Measurements from ENCODE around the gene OLFML1. TPM values are rescaled to one million over a fixed set of nuclear protein-coding genes. Genes with fewer than 3 reads are reported as not detected.

OLFML1 gene
- total RNA-seq, 3 donors from 2014 or later (not counting 1 experiment from before 2014, with no cell fraction given) = not detected

DNA sequence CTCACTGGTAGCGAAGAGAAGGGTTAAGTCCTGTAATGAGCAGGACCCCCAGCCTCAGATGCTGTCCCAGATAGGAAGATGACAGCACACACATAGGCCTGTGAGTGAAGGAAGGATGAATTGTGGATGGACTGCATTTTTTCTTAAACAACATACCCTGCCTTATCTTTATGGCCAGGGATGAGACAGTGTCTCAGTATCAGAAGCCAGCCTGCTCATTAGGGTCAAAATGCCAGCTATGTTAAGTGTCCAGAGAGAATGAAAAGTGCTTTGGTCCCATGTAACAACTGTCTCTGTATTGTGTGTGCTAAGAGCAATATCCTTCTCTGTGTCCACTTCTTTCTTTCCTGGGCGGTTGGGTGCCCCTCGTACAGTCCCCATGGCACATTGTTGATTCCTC, 58.7 kb downstream of the OLFML1 start:
- Mint-ChIP-seq H3K4me1 (peaks cover 6 to 25% of the 10 kb centered on the region in 2 donors), H3K27ac (no peak overlapping the region), H3K9me3 (no peaks in the 10 kb centered on the region), H3K4me3 (no peak overlapping the region), H3K27me3 (ENCODE audit: low read depth in 2 of 2) (peaks cover 0 to 6% of the 10 kb centered on the region in 2 donors), H3K36me3 (no peaks in the 10 kb centered on the region)
- H3K27ac ChIP-seq (ENCODE audit: low read length) = no peak overlapping the region
- TF ChIP-seq, protein P1, sequence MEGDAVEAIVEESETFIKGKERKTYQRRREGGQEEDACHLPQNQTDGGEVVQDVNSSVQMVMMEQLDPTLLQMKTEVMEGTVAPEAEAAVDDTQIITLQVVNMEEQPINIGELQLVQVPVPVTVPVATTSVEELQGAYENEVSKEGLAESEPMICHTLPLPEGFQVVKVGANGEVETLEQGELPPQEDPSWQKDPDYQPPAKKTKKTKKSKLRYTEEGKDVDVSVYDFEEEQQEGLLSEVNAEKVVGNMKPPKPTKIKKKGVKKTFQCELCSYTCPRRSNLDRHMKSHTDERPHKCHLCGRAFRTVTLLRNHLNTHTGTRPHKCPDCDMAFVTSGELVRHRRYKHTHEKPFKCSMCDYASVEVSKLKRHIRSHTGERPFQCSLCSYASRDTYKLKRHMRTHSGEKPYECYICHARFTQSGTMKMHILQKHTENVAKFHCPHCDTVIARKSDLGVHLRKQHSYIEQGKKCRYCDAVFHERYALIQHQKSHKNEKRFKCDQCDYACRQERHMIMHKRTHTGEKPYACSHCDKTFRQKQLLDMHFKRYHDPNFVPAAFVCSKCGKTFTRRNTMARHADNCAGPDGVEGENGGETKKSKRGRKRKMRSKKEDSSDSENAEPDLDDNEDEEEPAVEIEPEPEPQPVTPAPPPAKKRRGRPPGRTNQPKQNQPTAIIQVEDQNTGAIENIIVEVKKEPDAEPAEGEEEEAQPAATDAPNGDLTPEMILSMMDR (IDR thresholded peaks at IDR 0.05) = no peak
- H3K4me3 ChIP-seq (ENCODE audit: low read length) = no peak overlapping the region
- no peak for ATAC-seq
- H3K4me1 ChIP-seq (ENCODE audit: control insufficient read depth, insufficient read depth, low read length) = peaks cover 7% of the 10 kb centered on the region
- H3K27me3 ChIP-seq (ENCODE audit: control insufficient read depth, insufficient read depth, low read length) = no peaks in the 10 kb centered on the region
- no peaks in the 10 kb centered on the region for H3K9me3 ChIP-seq (ENCODE audit: control insufficient read depth, insufficient read depth, low read length)
- WGBS (ENCODE audit: insufficient coverage) = 94% methylated on average over 3 of the region's 3 CpGs
- intact Hi-C loops (cut with micrococcal nuclease) = no loop called here
- DNase-seq = no peak
- H3K36me3 ChIP-seq (ENCODE audit: control insufficient read depth, insufficient read depth, low read length) = no peaks in the 10 kb centered on the region

DNA sequence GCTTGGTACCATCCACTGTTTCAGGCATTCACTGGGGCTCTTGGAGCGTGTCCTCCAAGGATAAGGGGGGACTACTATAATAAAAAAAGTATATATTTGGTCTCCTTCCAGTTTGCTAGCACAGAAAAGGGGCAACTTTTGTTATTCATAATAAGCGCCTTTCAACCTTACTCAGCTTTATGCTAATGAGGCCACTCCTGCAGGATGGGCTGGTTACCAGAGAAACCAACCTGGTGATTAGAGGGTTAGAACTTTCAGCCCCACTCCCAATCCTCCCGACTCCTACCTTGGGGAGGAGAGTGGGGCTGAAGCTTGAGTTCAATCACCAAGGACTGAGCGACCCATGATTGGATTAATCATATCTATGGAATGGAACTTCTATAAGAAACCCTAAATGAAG, 60.3 kb downstream of the OLFML1 start:
- H3K4me1 ChIP-seq (ENCODE audit: control insufficient read depth, insufficient read depth, low read length) = no peaks in the 10 kb centered on the region
- no peak for DNase-seq
- H3K36me3 ChIP-seq (ENCODE audit: control insufficient read depth, insufficient read depth, low read length) = no peaks in the 10 kb centered on the region
- TF ChIP-seq, protein P1 (IDR thresholded peaks at IDR 0.05) = no peak
- Mint-ChIP-seq H3K4me1 (peaks cover 0 to 9% of the 10 kb centered on the region in 2 donors), H3K27ac (no peak overlapping the region), H3K9me3 (no peaks in the 10 kb centered on the region), H3K4me3 (no peak overlapping the region), H3K36me3 (no peaks in the 10 kb centered on the region), H3K27me3 (ENCODE audit: low read depth in 2 of 2) (no peaks in the 10 kb centered on the region)
- no peaks in the 10 kb centered on the region for H3K9me3 ChIP-seq (ENCODE audit: control insufficient read depth, insufficient read depth, low read length)
- H3K4me3 ChIP-seq (ENCODE audit: low read length) = no peak overlapping the region
- WGBS (ENCODE audit: insufficient coverage) = 100% methylated on average over 2 of the region's 4 CpGs
- no peak for ATAC-seq
- intact Hi-C loops (cut with micrococcal nuclease) = no loop called here
- no peak overlapping the region for H3K27ac ChIP-seq (ENCODE audit: low read length)
- H3K27me3 ChIP-seq (ENCODE audit: control insufficient read depth, insufficient read depth, low read length) = no peaks in the 10 kb centered on the region

DNA sequence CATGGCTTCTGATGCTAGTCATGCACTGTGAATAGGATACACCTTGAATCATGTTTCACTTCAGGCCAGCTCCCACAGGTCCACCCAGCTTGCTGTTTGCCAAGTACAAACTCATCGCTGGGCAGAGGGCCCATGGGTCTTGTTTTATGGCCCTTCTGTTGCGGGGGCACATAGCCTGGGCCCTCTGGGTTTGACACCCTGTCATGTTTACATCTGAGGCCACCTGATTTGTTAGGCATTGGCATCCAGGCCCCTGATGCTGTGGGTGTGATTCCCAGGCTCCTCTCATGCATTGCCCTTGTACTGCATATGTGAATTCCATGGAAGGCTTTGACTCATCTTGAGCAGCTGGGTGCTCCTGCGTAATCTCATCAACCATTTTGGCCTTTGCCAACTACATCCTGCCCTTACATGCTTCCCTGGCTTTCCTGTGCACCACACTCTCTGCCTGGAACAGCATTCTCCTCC, 61.1 kb downstream of the OLFML1 start:
- Mint-ChIP-seq H3K36me3 (no peaks in the 10 kb centered on the region), H3K27ac (no peak overlapping the region), H3K9me3 (no peaks in the 10 kb centered on the region), H3K4me3 (no peak overlapping the region), H3K4me1 (peaks cover 0 to 4% of the 10 kb centered on the region in 2 donors), H3K27me3 (ENCODE audit: low read depth in 2 of 2) (no peaks in the 10 kb centered on the region)
- Histone ChIP-seq H3K4me3 (ENCODE audit: low read length) (no peak overlapping the region), H3K27ac (ENCODE audit: low read length) (no peak overlapping the region), H3K36me3 (ENCODE audit: control insufficient read depth, insufficient read depth, low read length) (no peaks in the 10 kb centered on the region), H3K9me3 (ENCODE audit: control insufficient read depth, insufficient read depth, low read length) (no peaks in the 10 kb centered on the region), H3K27me3 (ENCODE audit: control insufficient read depth, insufficient read depth, low read length) (no peaks in the 10 kb centered on the region), H3K4me1 (ENCODE audit: control insufficient read depth, insufficient read depth, low read length) (no peaks in the 10 kb centered on the region)
- no peak for DNase-seq
- ATAC-seq = no peak
- intact Hi-C loops (cut with micrococcal nuclease) = no loop called here
- WGBS (ENCODE audit: insufficient coverage) = 88% methylated on average over 3 of the region's 3 CpGs
- TF ChIP-seq, protein P1 (IDR thresholded peaks at IDR 0.05) = no peak

DNA sequence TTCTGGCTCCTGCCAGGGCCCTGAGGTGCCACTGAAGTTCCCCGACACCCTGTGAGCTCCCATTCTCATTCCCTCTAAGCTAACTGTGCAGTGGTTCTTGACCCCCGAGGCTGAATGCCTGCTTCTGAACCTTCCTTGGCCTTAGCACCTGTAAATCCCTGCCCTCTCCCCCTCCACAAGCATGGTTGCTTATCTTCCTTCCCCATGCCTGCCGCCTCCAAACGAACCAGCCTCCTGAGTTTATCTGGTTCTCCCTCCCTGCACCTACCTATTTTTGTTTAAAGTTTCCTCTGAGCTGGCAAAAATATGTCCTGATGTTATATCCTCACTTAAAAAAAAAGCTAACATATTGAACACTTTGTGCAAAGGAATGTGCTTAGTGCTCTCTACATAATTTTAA, 62.4 kb downstream of the OLFML1 start:
- Histone ChIP-seq H3K4me3 (ENCODE audit: low read length) (no peak overlapping the region), H3K27me3 (ENCODE audit: control insufficient read depth, insufficient read depth, low read length) (no peaks in the 10 kb centered on the region), H3K27ac (ENCODE audit: low read length) (no peak overlapping the region), H3K4me1 (ENCODE audit: control insufficient read depth, insufficient read depth, low read length) (no peaks in the 10 kb centered on the region), H3K9me3 (ENCODE audit: control insufficient read depth, insufficient read depth, low read length) (no peaks in the 10 kb centered on the region), H3K36me3 (ENCODE audit: control insufficient read depth, insufficient read depth, low read length) (no peaks in the 10 kb centered on the region)
- TF ChIP-seq, protein P1 (IDR thresholded peaks at IDR 0.05) = no peak
- Mint-ChIP-seq H3K27ac (no peak overlapping the region), H3K36me3 (no peaks in the 10 kb centered on the region), H3K4me3 (no peak overlapping the region), H3K4me1 (no peaks in the 10 kb centered on the region), H3K9me3 (no peaks in the 10 kb centered on the region), H3K27me3 (ENCODE audit: low read depth in 2 of 2) (no peaks in the 10 kb centered on the region)
- DNase-seq (no peak), ATAC-seq (no peak)
- WGBS (ENCODE audit: insufficient coverage) = 81% methylated on average over 4 of the region's 4 CpGs
- intact Hi-C loops (cut with micrococcal nuclease) = no loop called here

Measured in natural killer cell (primary cell).